ENCODE measurements around the gene TBC1D22A. TPM values are rescaled to one million over a fixed set of nuclear protein-coding genes. Genes with fewer than 3 reads are reported as not detected.

The TBC1D22A gene
- total and polyA plus RNA-seq, 9 donors = 12.5 to 25.6 (median 18.5) TPM

DNA sequence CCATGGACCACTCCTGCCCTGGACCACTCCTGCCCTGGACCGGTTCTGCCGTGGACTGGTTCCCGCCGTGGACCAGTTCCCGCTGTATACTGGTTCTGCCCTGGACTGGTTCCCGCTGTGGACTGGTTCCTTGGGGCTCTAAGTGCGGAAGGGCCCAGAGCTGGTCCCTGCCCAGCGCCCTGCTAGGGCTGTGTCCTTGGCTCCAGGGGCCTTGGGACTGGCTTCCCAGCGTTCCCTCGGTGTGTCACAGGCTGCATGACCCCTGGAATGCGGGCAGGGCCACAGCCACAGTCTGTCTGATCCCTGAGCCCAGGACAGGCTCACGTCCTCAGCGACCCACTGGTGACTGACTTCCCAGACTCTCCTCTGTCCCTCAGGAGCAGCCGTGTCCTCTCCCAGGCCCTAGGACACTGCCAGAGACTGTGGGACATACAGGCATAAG lies 412.2 kb downstream of the TBC1D22A start:
- H3K27me3 ChIP-seq = no peaks in the 10 kb centered on the region
- H3K36me3 ChIP-seq = no peaks in the 10 kb centered on the region
- peak in 4 of 5 donors; percentile 8 to 39 (median 20) for DNase-seq
- H3K27ac ChIP-seq = peak overlapping the region in 1 of 2 donors; percentile 27
- peaks cover 11% of the 10 kb centered on the region for H3K4me1 ChIP-seq (ENCODE audit: insufficient read depth)
- no peak overlapping the region for H3K4me3 ChIP-seq
- TF ChIP-seq POLR2A (IDR thresholded peaks at IDR 0.05) (no peak), CTCF (IDR thresholded peaks at IDR 0.05) (no peak), EP300 (IDR thresholded peaks at IDR 0.05) (no peak)
- H3K9me3 ChIP-seq = no peaks in the 10 kb centered on the region
- intact Hi-C loops (cut with DNase I) = no loop called here
- WGBS, 3 donors = 73 to 78% (median 77%) methylated on average over 12 to 14 of the region's 14 CpGs

- Histone ChIP-seq H3K27ac (peak overlapping the region; percentile 6 to 27), H3K4me1 (ENCODE audit: insufficient read depth) (peaks cover 11% of the 10 kb centered on the region), H3K9me3 (no peaks in the 10 kb centered on the region), H3K27me3 (no peaks in the 10 kb centered on the region), H3K4me3 (no peak overlapping the region), H3K36me3 (no peaks in the 10 kb centered on the region)
- intact Hi-C loops (cut with DNase I) = no loop called here
- peak in 4 of 5 donors; percentile 65 to 83 (median 69) for DNase-seq
- TF ChIP-seq CTCF (IDR thresholded peaks at IDR 0.05) (no peak), EP300 (IDR thresholded peaks at IDR 0.05) (no peak), POLR2A (IDR thresholded peaks at IDR 0.05) (no peak)
- WGBS, 3 donors = 34 to 35% (median 35%) methylated on average over 37 to 38 of the region's 38 CpGs
These were observed 412.9 kb downstream of the TBC1D22A start for GRCh38 chr22:47175151-47176025.

- Histone ChIP-seq H3K4me3 (no peak overlapping the region), H3K27me3 (no peaks in the 10 kb centered on the region), H3K4me1 (ENCODE audit: insufficient read depth) (peaks cover 11% of the 10 kb centered on the region), H3K36me3 (no peaks in the 10 kb centered on the region), H3K27ac (peak overlapping the region in 1 of 2 donors; percentile 6), H3K9me3 (no peaks in the 10 kb centered on the region)
- 60 to 85% (median 68%) methylated on average over 5 to 9 of the region's 9 CpGs for WGBS, 3 donors
- TF ChIP-seq POLR2A (IDR thresholded peaks at IDR 0.05) (no peak), EP300 (IDR thresholded peaks at IDR 0.05) (no peak), CTCF (IDR thresholded peaks at IDR 0.05) (no peak)
- peak in 4 of 5 donors; percentile 8 to 40 (median 22) for DNase-seq
- intact Hi-C loops (cut with DNase I) = no loop called here
These were observed 413.6 kb downstream of the TBC1D22A start for GRCh38 chr22:47176026-47176389.

DNA sequence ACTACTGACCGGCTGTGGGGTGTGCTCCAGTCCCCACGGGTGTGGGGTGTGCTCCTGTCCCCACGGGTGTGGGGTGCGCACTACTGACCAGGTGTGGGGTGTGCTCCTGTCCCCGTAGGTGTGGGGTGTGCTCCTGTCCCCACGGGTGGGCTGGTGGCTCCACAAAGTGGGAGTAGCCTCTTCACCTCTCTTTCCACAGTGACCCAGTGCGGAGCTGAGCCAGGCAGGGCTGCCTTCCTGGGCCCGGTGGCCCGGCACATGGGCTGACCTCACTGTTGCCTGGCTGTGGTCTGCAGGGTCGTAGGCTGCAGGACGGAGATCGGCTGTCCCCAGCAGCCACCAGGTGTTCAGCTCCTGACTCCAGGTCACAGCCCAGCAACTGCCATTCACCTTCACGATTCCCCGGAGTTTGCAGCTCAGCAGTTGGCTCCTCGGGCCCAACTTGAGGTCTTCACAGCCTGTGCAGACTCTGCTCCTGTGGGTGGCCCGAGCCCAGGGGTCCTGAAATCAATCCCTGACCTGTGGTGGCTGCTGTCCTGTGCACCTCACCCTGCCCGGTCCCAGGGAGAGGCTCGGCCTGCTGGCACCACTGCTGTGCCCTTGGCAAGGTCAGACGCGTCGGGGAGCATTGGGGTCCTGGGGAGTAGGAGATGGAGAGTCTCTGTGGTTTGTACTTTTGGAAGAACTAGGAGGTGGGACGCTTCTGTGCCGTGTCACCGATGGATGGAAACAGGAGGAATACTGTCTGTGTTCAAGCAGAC lies 414.3 kb downstream of the TBC1D22A start:
- Histone ChIP-seq H3K9me3 (no peaks in the 10 kb centered on the region), H3K4me1 (ENCODE audit: insufficient read depth) (peaks cover 11% of the 10 kb centered on the region), H3K27me3 (no peaks in the 10 kb centered on the region), H3K27ac (no peak overlapping the region), H3K36me3 (no peaks in the 10 kb centered on the region), H3K4me3 (no peak overlapping the region)
- intact Hi-C loops (cut with DNase I) = no loop called here
- WGBS, 3 donors = 93 to 95% (median 95%) methylated on average over 18 to 24 of the region's 24 CpGs
- TF ChIP-seq POLR2A (IDR thresholded peaks at IDR 0.05) (no peak), EP300 (IDR thresholded peaks at IDR 0.05) (no peak), CTCF (IDR thresholded peaks at IDR 0.05) (no peak)
- peak in 4 of 5 donors; percentile 8 to 28 (median 14) for DNase-seq

Data from ovary (tissue), 9 donors.